Stomach (tissue), 9 donors: ENCODE measurements around the gene CUX1. TPM values are rescaled to one million over a fixed set of nuclear protein-coding genes. Genes with fewer than 3 reads are reported as not detected.

Experiments used
- DNase-seq, 2 donors: peaks; one replicate each; pipeline versions ENCODE4 v3.0.0 to v3.0.0-alpha.2; 2013 to 2019
- H3K27ac ChIP-seq, 5 donors: fragments of 200-600 bp in 4 of 5; sonication (generic) in 4 of 5; one replicate each; pipeline ENCODE4 v1.5.1; 2013 to 2019; ENCODE audit warnings: mild to moderate bottlenecking in 1 of 5, moderate library complexity in 1 of 5
- H3K27me3 ChIP-seq, 3 donors: fragments of 200-600 bp; sonication (generic); one replicate each; pipeline ENCODE4 v1.5.1; 2017 to 2019; ENCODE audit warnings: mixed run types in 1 of 3
- H3K36me3 ChIP-seq, 4 donors: fragments of 200-600 bp; sonication (generic); 1 replicate in 3 of 4; 2 replicates in 1 of 4; pipeline ENCODE4 v1.5.1; 2016 to 2019
- H3K4me1 ChIP-seq, 4 donors: fragments of 200-600 bp; sonication (generic); one replicate each; pipeline ENCODE4 v1.5.1; 2016 to 2019
- H3K4me3 ChIP-seq, 4 donors: fragments of 200-600 bp; sonication (generic) in 3 of 4; one replicate each; pipeline ENCODE4 v1.5.1; 2016 to 2019; ENCODE audit warnings: mild to moderate bottlenecking in 1 of 4
- H3K9me3 ChIP-seq, 4 donors: fragments of 200-600 bp; sonication (generic); one replicate each; pipeline ENCODE4 v1.5.1; 2016 to 2019
- EP300 ChIP-seq: sonication (generic); formaldehyde crosslinking; IDR thresholded peaks from one replicate; pipeline ENCODE4 v1.6.1; 2017; ENCODE audit warnings: antibody characterized with exemption
- POLR2A ChIP-seq, 4 donors: fragments of 450-650 bp; IDR thresholded peaks; one replicate each; pipeline ENCODE4 v1.6.1; 2016; ENCODE audit warnings: antibody characterized with exemption in 4 of 4, control low read depth in 2 of 4, mild to moderate bottlenecking in 1 of 4, moderate library complexity in 1 of 4
- POLR2AphosphoS5 ChIP-seq, 3 donors: sonication (generic); formaldehyde crosslinking; IDR thresholded peaks; one replicate each; pipeline ENCODE4 v1.6.1; 2016; ENCODE audit warnings: antibody characterized with exemption in 3 of 3
- WGBS, 5 donors: extraction: QIAGEN DNeasy Blood & Tissue Kit in 3 of 5; methylation state at CpG; one replicate each; pipeline versions ENCODE4 v1.1.5 to v1.1.7; 2013 to 2018; 5-methylcytosine and 5-hydroxymethylcytosine counted together
- intact Hi-C: fragments of 100-400 bp; cut with DNase I; formaldehyde crosslinking; loops from one replicate; pipeline ENCODE4 v1.15.1; 2023; ENCODE audit warnings: low total_unique reads
- polyA plus RNA-seq, 3 donors: library from polyadenylated mRNA; stranded (reverse); fragments of 200-250 nt; gene quantifications; one replicate each; pipeline ENCODE4 v1.2.3, GENCODE V29; 2013
- total RNA-seq, 5 donors: library from RNA; depleted of rRNA; stranded (reverse); fragments of >200 nt; gene quantifications; one replicate each; pipeline versions ENCODE4 v1.1.0 to v1.2.3, GENCODE V29; 2014 to 2016
- TF ChIP-seq, protein P1 (sequence below), 7 experiments: fragments of 450-650 bp in 4 of 7; fragments of 200-600 bp in 3 of 7; sonication (generic) in 3 of 7; IDR thresholded peaks; one replicate each; pipeline ENCODE4 v1.5.1; 2016 to 2019; ENCODE audit warnings: antibody characterized with exemption in 7 of 7, control low read depth in 2 of 7, mild to moderate bottlenecking in 1 of 7
- donor health status: healthy with polysubstance abuse.
- donor health status: Bipolar disorder and iron deficiency.
- donor health status: healthy.

Gene CUX1
- total and polyA plus RNA-seq, 8 donors, result 24.7 to 201 (median 54.7) TPM

DNA sequence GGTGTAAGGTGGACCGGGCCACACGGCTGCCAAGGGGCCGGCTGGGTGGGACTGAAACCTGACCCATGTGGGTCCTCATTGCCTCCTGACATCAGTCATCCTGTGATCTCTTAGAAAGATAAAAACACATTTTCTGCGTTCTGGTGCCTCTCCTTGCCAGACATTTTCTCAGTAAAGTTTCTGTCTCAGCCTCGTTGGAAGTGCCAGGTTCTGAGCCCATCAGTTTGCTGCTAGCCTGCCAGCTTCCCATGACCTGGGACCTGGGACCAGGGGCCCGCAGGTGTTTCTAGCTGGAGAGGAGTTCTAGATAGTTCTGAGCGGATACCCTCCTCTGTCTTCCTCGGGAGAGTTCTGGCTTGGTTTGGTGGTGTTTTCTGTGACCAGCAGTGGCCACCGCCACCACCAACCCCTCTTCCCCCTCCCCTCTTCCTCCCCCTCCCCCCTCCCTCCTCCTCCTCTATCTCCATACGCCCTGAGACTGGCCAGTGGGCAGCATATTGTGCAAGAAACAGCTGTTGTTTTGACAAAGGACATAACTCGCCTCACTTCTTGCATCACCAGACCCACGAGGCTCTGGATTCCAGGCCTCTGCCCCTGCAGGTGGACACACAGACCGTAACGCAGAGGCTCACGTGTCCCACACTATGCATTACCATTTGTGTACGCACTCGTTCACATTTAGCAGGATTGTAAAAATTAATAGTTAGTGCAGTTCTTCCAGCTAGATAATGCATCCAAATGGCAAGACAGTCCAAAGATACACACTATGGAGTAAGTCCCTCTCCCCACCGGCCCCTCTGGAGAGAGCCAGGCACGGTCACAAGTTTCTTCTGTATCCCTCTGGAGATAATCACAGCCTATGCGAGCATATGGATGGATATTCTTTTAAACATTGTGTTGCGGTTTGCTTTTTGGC is 94.6 kb downstream of the CUX1 start:
- no peaks in the 10 kb centered on the region for H3K27me3 ChIP-seq
- TF ChIP-seq POLR2AphosphoS5 (IDR thresholded peaks at IDR 0.05) (peak; percentile 68 to 83 (median 71)), POLR2A (IDR thresholded peaks at IDR 0.05) (no peak), EP300 (no peak)
- TF ChIP-seq, protein P1, sequence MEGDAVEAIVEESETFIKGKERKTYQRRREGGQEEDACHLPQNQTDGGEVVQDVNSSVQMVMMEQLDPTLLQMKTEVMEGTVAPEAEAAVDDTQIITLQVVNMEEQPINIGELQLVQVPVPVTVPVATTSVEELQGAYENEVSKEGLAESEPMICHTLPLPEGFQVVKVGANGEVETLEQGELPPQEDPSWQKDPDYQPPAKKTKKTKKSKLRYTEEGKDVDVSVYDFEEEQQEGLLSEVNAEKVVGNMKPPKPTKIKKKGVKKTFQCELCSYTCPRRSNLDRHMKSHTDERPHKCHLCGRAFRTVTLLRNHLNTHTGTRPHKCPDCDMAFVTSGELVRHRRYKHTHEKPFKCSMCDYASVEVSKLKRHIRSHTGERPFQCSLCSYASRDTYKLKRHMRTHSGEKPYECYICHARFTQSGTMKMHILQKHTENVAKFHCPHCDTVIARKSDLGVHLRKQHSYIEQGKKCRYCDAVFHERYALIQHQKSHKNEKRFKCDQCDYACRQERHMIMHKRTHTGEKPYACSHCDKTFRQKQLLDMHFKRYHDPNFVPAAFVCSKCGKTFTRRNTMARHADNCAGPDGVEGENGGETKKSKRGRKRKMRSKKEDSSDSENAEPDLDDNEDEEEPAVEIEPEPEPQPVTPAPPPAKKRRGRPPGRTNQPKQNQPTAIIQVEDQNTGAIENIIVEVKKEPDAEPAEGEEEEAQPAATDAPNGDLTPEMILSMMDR (IDR thresholded peaks at IDR 0.05), result no peak
- no peak for DNase-seq
- intact Hi-C loops, result no loop called here
- peak overlapping the region in 4 of 5 donors; percentile 62 to 85 (median 70) for H3K27ac ChIP-seq
- peaks cover 4 to 47% (median 22%) of the 10 kb centered on the region in 4 donors for H3K4me1 ChIP-seq
- no peak overlapping the region for H3K4me3 ChIP-seq
- H3K36me3 ChIP-seq, result peaks cover 13 to 23% (median 16%) of the 10 kb centered on the region in 4 donors
- 71 to 82% (median 73%) methylated on average over 20 to 21 of the region's 21 CpGs for WGBS, 5 donors
- H3K9me3 ChIP-seq, result no peaks in the 10 kb centered on the region

DNA sequence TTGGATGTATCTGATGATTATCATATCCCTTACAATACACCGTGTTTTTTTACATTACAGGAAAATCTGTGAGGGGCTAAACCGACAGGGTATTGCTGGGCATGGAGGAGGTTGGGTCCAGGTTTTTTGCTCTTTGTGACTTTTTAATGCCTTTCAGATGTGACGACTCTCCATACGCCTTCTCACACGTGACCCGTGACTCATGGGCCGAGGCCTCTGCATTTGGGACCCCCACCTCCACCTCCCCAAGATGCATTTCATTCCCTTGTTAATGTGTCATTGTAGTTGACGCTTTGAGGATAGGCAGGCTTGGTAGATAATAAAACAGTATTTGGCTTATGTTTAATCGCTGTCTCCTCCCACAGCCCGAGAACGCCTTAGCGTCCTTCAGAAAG is 95.3 kb downstream of the CUX1 start:
- DNase-seq, result no peak
- Histone ChIP-seq H3K27me3 (no peaks in the 10 kb centered on the region), H3K36me3 (peaks cover 18 to 30% (median 23%) of the 10 kb centered on the region in 4 donors), H3K9me3 (no peaks in the 10 kb centered on the region), H3K4me1 (peaks cover 4 to 47% (median 22%) of the 10 kb centered on the region in 4 donors), H3K27ac (peak overlapping the region in 2 of 5 donors; percentile 62 to 85), H3K4me3 (no peak overlapping the region)
- intact Hi-C loops, result no loop called here
- 82 to 91% (median 88%) methylated on average over 12 of the region's 12 CpGs for WGBS, 5 donors
- TF ChIP-seq POLR2AphosphoS5 (IDR thresholded peaks at IDR 0.05) (no peak), POLR2A (IDR thresholded peaks at IDR 0.05) (no peak), EP300 (no peak)
- TF ChIP-seq, protein P1 (IDR thresholded peaks at IDR 0.05), result no peak

DNA sequence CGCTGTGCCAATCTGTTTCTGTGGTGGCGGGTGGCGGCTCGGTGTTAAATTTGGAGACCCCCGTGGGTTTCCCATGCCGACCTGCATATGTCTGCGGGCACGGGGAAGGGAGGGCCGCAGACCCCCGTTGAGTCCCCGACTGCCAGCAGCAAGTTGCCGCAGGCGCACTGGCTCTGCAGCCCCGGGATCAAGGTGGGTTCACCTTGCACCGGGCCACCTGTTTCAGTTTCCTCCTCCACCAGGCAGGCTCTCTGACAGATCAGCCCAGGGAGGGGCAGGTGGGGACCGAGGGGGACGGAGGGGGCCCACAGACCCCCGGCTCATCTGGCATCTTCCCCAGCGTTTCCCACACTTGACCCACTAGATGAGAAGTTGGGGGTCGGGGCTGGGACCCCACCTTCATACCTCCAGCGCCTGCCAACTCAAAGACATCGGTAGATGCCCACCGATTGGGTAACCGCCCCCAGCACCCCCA is 95.9 kb downstream of the CUX1 start:
- 82 to 85% (median 83%) methylated on average over 12 to 24 of the region's 24 CpGs for WGBS, 5 donors
- no peak overlapping the region for H3K4me3 ChIP-seq
- TF ChIP-seq EP300 (no peak), POLR2A (IDR thresholded peaks at IDR 0.05) (no peak), POLR2AphosphoS5 (IDR thresholded peaks at IDR 0.05) (no peak)
- TF ChIP-seq, protein P1 (IDR thresholded peaks at IDR 0.05), result no peak
- H3K9me3 ChIP-seq, result no peaks in the 10 kb centered on the region
- no peak for DNase-seq
- peaks cover 4 to 47% (median 22%) of the 10 kb centered on the region in 4 donors for H3K4me1 ChIP-seq
- no peaks in the 10 kb centered on the region for H3K27me3 ChIP-seq
- peaks cover 22 to 35% (median 28%) of the 10 kb centered on the region in 4 donors for H3K36me3 ChIP-seq
- peak overlapping the region in 1 of 5 donors; percentile 85 for H3K27ac ChIP-seq
- intact Hi-C loops, result no loop called here

DNA sequence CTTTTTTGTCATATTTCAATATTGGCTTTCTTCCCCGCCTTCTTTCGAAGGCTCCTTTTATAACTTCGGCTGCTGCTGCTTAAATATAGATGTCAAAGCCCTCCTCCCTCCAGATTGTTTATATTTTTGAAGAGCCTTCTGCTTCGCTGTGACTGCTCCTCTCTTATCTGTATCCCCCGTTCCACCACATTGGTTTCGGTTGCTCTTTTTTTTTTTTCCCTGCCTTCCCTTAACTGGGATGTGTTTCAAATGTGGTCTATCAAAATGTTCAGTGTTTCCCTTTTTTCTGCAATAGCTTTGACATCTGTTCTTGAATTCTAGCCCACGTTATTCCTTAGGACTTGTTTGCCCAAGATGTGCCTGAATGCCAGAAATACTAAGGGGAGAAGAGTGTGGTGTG is 96.4 kb downstream of the CUX1 start:
- TF ChIP-seq POLR2A (IDR thresholded peaks at IDR 0.05), result no peak
- no peak for TF ChIP-seq EP300
- TF ChIP-seq POLR2AphosphoS5 (IDR thresholded peaks at IDR 0.05), result no peak
- TF ChIP-seq, protein P1 (IDR thresholded peaks at IDR 0.05), result no peak
- Histone ChIP-seq H3K4me3 (no peak overlapping the region), H3K27me3 (no peaks in the 10 kb centered on the region), H3K4me1 (peaks cover 4 to 47% (median 22%) of the 10 kb centered on the region in 4 donors), H3K36me3 (peaks cover 22 to 41% (median 34%) of the 10 kb centered on the region in 4 donors), H3K27ac (peak overlapping the region in 2 of 5 donors; percentile 18 to 85), H3K9me3 (no peaks in the 10 kb centered on the region)
- 48 to 62% (median 59%) methylated on average over 7 of the region's 7 CpGs for WGBS, 5 donors
- DNase-seq, result no peak
- intact Hi-C loops, result no loop called here
